Common myeloid progenitor, CD34-positive (primary cell): ENCODE measurements around the gene PHF12.

Experiments used
- CTCF ChIA-PET: fragments of 350-600 bp; sonication (Branson Sonifier 250); formaldehyde crosslinking; loops from one replicate; lab custom pipeline; 2021; ENCODE audit warnings: antibody characterized with exemption; lab: Charles Lee
- POLR2A ChIA-PET: fragments of 350-600 bp; sonication (Branson Sonifier 250); formaldehyde crosslinking; loops from one replicate; lab custom pipeline; 2021; ENCODE audit warnings: antibody characterized with exemption; lab: Charles Lee
- DNase-seq, 3 donors: peaks; one replicate each; pipeline versions ENCODE4 v3.0.0 to v3.0.0-alpha.2; 2013
- H3K27ac ChIP-seq, 2 experiments: 1 replicate in 1 of 2; 2 replicates in 1 of 2; pipeline ENCODE4 v1.7.0; 2013; ENCODE audit warnings: inconsistent platforms in 2 of 2, low read length in 2 of 2, mild to moderate bottlenecking in 2 of 2, low read depth in 1 of 2, moderate library complexity in 1 of 2; ENCODE audit not compliant: severe bottlenecking in 2 of 2, insufficient read depth in 1 of 2, poor library complexity in 1 of 2
- H3K27me3 ChIP-seq, 5 experiments: replicated peaks in 2 of 5; 1 replicate in 3 of 5; 2 replicates in 2 of 5; pipeline versions ENCODE4 v1.6.1 to v1.7.0; 2013; ENCODE audit warnings: low read length in 4 of 5, mild to moderate bottlenecking in 2 of 5, moderate library complexity in 2 of 5, inconsistent platforms in 1 of 5; ENCODE audit not compliant: insufficient read depth in 5 of 5, control insufficient read depth in 4 of 5
- H3K36me3 ChIP-seq, 4 experiments: 1 replicate in 2 of 4; 2 replicates in 2 of 4; pipeline versions ENCODE4 v1.6.1 to v1.7.0; 2013; ENCODE audit warnings: low read length in 3 of 4, control low read depth in 1 of 4, mild to moderate bottlenecking in 1 of 4; ENCODE audit not compliant: control insufficient read depth in 4 of 4, insufficient read depth in 4 of 4
- H3K4me1 ChIP-seq, 4 experiments: 1 replicate in 3 of 4; 2 replicates in 1 of 4; pipeline versions ENCODE4 v1.6.1 to v1.7.1; 2013; ENCODE audit warnings: low read length in 3 of 4, mild to moderate bottlenecking in 3 of 4, control low read depth in 1 of 4, inconsistent platforms in 1 of 4, moderate library complexity in 1 of 4; ENCODE audit not compliant: control insufficient read depth in 4 of 4, insufficient read depth in 4 of 4; ENCODE audit errors: control extremely low read depth in 1 of 4
- H3K4me3 ChIP-seq, 7 experiments: 1 replicate in 4 of 7; 2 replicates in 3 of 7; pipeline versions ENCODE4 v1.5.1 to v1.7.0; 2013; ENCODE audit warnings: mild to moderate bottlenecking in 7 of 7, low read length in 6 of 7, moderate library complexity in 6 of 7, inconsistent platforms in 2 of 7, low read depth in 2 of 7, control low read depth in 1 of 7; ENCODE audit not compliant: insufficient read depth in 4 of 7, control insufficient read depth in 1 of 7; ENCODE audit errors: extremely low read depth in 1 of 7
- H3K9me3 ChIP-seq, 5 experiments: 1 replicate in 4 of 5; 2 replicates in 1 of 5; pipeline versions ENCODE4 v1.6.1 to v1.7.1; 2013; ENCODE audit warnings: low read length in 4 of 5, mild to moderate bottlenecking in 2 of 5, inconsistent platforms in 1 of 5, low read depth in 1 of 5, moderate library complexity in 1 of 5; ENCODE audit not compliant: control insufficient read depth in 4 of 5, insufficient read depth in 2 of 5; ENCODE audit errors: control extremely low read depth in 1 of 5
- WGBS: methylation state at CpG from one replicate; pipeline ENCODE4 v1.1.5; 2013; ENCODE audit not compliant: insufficient coverage; 5-methylcytosine and 5-hydroxymethylcytosine counted together

PHF12 gene

GRCh38 chr17:28882154-28882895 is 69.0 kb downstream of the PHF12 start:
- CTCF ChIA-PET, result interaction anchor here (0.7 to 2.6 kb wide), 14 partner anchors 8 to 156 kb away, joined by 3 to 8 read pairs (median 4); partner anchors contain the start of gene FLOT2

DNA sequence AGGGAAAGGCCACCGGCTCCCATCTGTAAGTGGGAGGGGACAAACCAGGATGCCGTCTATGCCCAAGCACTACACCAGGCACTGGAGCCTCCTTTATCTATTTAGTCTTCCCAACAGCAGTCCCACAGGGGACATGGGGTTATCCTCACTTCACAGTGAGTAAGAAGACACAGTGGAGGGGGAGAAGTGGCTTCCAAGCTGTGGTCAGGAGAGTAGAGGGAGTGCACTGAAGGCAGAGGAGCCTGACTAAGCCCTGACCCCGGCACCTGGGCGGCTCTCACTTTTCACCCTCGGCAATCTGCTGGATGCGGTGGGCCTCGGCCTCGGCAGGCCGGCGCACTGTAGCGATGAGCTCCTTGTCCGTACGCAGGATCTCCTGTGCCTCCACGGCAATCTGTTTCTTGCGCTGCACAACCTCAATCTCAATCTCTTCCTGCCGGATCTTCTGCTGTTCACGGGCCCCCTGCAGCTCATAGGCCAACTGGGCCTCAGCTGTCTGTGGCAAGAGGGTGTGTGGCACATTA is 69.7 kb downstream of the PHF12 start:
- ChIA-PET POLR2A (no interaction called here), CTCF (interaction anchor here (0.7 to 2.6 kb wide), 12 partner anchors 7 to 155 kb away, joined by 3 to 8 read pairs (median 4); partner anchors contain the start of gene FLOT2)
- no peaks in the 10 kb centered on the region for H3K9me3 ChIP-seq
- no peaks in the 10 kb centered on the region for H3K4me1 ChIP-seq
- no peak overlapping the region for H3K27ac ChIP-seq
- WGBS, result 97% methylated on average over 16 of the region's 17 CpGs
- no peak overlapping the region for H3K4me3 ChIP-seq
- peaks cover 11 to 85% (median 69%) of the 10 kb centered on the region in 4 experiments for H3K36me3 ChIP-seq
- no peak for DNase-seq
- no peaks in the 10 kb centered on the region for H3K27me3 ChIP-seq

More at GRCh38 chr17:28882154-28882895, 69.0 kb downstream of the PHF12 start:
- H3K27me3 ChIP-seq, result no peaks in the 10 kb centered on the region
- H3K4me1 ChIP-seq, result no peaks in the 10 kb centered on the region
- POLR2A ChIA-PET, result no interaction called here
- H3K4me3 ChIP-seq, result no peak overlapping the region
- no peak for DNase-seq
- WGBS, result 98% methylated on average over 16 of the region's 18 CpGs
- peaks cover 11 to 92% (median 75%) of the 10 kb centered on the region in 4 experiments for H3K36me3 ChIP-seq
- no peaks in the 10 kb centered on the region for H3K9me3 ChIP-seq
- H3K27ac ChIP-seq, result no peak overlapping the region

- Histone ChIP-seq H3K27ac (no peak overlapping the region), H3K9me3 (no peaks in the 10 kb centered on the region), H3K27me3 (no peaks in the 10 kb centered on the region), H3K4me1 (no peaks in the 10 kb centered on the region), H3K36me3 (peaks cover 11 to 74% (median 61%) of the 10 kb centered on the region in 4 experiments), H3K4me3 (no peak overlapping the region)
- POLR2A ChIA-PET, result interaction anchor here (0.5 kb wide), 1 partner anchor 78 kb away, joined by 3 read pairs; no protein-coding TSS in a partner anchor
- WGBS, result 98% methylated on average over 8 of the region's 10 CpGs
- CTCF ChIA-PET, result interaction anchor here (1.5 to 2.6 kb wide), 5 partner anchors 9 to 117 kb away, joined by 3 to 8 read pairs (median 4); partner anchors contain the start of gene DHRS13
- no peak for DNase-seq
Observed at GRCh38 chr17:28880572-28880945, 70.8 kb downstream of the PHF12 start.

- Histone ChIP-seq H3K4me1 (no peaks in the 10 kb centered on the region), H3K36me3 (peaks cover 11 to 69% (median 56%) of the 10 kb centered on the region in 4 experiments), H3K27ac (no peak overlapping the region), H3K27me3 (no peaks in the 10 kb centered on the region), H3K9me3 (no peaks in the 10 kb centered on the region), H3K4me3 (no peak overlapping the region)
- WGBS, result 79% methylated on average over 8 of the region's 9 CpGs
- no peak for DNase-seq
- POLR2A ChIA-PET, result no interaction called here
- CTCF ChIA-PET, result interaction anchor here (1.4 to 1.8 kb wide), 6 partner anchors 8 to 117 kb away, joined by 3 to 5 read pairs (median 4); partner anchors contain the start of gene DHRS13
Observed at GRCh38 chr17:28879886-28880571, 71.3 kb downstream of the PHF12 start.

DNA sequence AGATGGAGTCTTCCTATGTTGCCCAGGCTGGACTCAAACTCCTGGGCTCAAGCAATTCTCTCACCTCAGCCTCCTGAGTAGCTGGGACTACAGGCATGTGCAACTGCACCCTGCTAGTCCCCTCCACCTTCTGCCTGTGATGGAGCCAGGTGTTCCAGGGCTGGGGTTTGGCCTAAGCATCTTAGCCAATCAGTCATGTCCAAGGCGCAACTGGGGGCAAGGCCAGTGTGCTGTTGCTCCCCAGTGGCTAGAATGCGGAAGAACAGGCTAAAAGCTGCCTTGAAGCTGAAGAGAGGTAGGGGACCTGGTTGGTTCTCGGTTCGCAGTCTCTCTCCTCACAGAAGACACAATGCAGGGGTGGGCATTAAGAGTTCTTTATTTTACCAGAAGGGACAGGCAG is 72.3 kb downstream of the PHF12 start:
- DNase-seq, result peak in 2 of 3 donors; percentile 35 to 37
- H3K4me1 ChIP-seq, result no peaks in the 10 kb centered on the region
- no peaks in the 10 kb centered on the region for H3K27me3 ChIP-seq
- CTCF ChIA-PET, result interaction anchor here (0.8 to 2.7 kb wide), 8 partner anchors 12 to 124 kb away, joined by 3 to 10 read pairs (median 5); partner anchors contain the start of genes DHRS13 and FAM222B
- H3K9me3 ChIP-seq, result no peaks in the 10 kb centered on the region
- no peak overlapping the region for H3K4me3 ChIP-seq
- POLR2A ChIA-PET, result no interaction called here
- H3K36me3 ChIP-seq, result peaks cover 11 to 59% (median 49%) of the 10 kb centered on the region in 4 experiments
- 95% methylated on average over 4 of the region's 4 CpGs for WGBS
- H3K27ac ChIP-seq, result no peak overlapping the region

DNA sequence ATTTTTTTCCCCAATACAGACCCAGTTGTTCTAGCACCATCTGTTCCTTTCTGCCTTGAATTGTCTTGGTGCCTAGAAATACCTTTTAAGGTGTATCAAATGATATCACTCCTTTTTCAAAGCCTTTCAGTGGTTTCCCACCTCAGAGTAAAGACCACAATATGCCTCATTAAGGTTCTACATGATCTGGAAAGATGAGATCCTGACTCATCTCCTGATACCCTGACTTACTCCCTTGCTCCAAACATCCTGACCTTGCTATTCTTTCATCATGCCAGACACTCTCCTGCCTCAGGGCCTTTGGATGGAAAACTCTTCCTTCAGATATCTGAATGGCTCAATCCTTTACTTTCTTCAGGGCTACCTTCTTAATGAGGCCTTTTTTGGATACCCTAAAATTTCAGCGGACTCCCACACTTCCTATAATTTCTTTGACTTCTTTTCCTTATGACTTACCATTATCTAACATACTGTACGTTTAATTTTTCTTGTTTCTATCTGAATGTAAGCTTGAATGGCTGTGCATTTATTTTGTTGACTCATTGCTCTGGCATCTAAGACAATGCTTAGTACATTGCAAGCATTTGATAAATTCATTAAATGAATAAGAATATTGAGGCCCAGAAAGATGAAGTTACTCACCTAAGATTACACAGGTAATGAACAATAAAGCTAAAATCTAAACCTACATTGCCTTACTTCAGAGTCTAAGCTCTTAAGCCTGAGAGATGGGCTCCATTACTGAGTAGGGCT is 73.0 kb downstream of the PHF12 start:
- peaks cover 11 to 52% (median 44%) of the 10 kb centered on the region in 4 experiments for H3K36me3 ChIP-seq
- H3K4me3 ChIP-seq, result no peak overlapping the region
- no peak for DNase-seq
- no peaks in the 10 kb centered on the region for H3K27me3 ChIP-seq
- no peak overlapping the region for H3K27ac ChIP-seq
- no CpG with 5 or more reads among the region's 2 CpGs for WGBS
- H3K9me3 ChIP-seq, result no peaks in the 10 kb centered on the region
- ChIA-PET POLR2A (no interaction called here), CTCF (interaction anchor here (0.8 to 2.7 kb wide), 8 partner anchors 10 to 124 kb away, joined by 3 to 10 read pairs (median 5); partner anchors contain the start of gene FAM222B)
- no peaks in the 10 kb centered on the region for H3K4me1 ChIP-seq
